Measurements from ENCODE around the gene PLTP.
"Not testable (repeated sequence)": the region's sequence is repeated elsewhere in the genome, so short reads cannot be mapped to it uniquely, and the experiment has no call there.

DNA sequence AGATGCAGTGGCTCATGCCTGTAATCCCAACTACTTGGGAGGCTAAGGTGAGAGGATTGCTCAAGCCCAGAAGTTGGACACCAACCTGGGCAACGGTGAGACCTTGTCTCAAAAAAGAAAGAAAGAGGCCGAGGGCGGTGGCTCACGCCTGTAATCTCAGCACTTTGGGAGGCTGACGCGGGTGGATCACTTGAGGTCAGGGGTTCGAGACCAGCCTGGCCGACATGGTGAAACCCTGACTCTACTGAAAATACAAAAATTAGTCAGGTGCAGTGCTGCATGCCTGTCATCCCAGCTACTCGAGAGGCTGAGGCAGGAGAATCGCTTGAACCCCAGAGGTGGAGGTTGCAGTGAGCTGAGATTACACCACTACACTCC is 37.9 kb downstream of the PLTP start:
- not testable (repeated sequence) for TF ChIP-seq RAD21 (IDR thresholded peaks at IDR 0.05; ENCODE audit: low read depth); POLR2A (IDR thresholded peaks at IDR 0.05; ENCODE audit: borderline replicate concordance, extremely low read depth, insufficient read depth, insufficient read length); ZNF274 (IDR thresholded peaks at IDR 0.05; ENCODE audit: low read depth, low read length); JUND (IDR thresholded peaks at IDR 0.05); EGR1 (IDR thresholded peaks at IDR 0.05; ENCODE audit: low read depth); SP1 (IDR thresholded peaks at IDR 0.05; ENCODE audit: low read depth); EZH2 (IDR thresholded peaks at IDR 0.05); POLR2AphosphoS5 (IDR thresholded peaks at IDR 0.05; ENCODE audit: low read depth, low read length)
- TF ChIP-seq, protein P1, sequence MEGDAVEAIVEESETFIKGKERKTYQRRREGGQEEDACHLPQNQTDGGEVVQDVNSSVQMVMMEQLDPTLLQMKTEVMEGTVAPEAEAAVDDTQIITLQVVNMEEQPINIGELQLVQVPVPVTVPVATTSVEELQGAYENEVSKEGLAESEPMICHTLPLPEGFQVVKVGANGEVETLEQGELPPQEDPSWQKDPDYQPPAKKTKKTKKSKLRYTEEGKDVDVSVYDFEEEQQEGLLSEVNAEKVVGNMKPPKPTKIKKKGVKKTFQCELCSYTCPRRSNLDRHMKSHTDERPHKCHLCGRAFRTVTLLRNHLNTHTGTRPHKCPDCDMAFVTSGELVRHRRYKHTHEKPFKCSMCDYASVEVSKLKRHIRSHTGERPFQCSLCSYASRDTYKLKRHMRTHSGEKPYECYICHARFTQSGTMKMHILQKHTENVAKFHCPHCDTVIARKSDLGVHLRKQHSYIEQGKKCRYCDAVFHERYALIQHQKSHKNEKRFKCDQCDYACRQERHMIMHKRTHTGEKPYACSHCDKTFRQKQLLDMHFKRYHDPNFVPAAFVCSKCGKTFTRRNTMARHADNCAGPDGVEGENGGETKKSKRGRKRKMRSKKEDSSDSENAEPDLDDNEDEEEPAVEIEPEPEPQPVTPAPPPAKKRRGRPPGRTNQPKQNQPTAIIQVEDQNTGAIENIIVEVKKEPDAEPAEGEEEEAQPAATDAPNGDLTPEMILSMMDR (IDR thresholded peaks at IDR 0.05 in 2 of 3, conservative IDR thresholded peaks at IDR 0.05 in 1 of 3; ENCODE audit: borderline replicate concordance in 1 of 3, insufficient read depth in 1 of 3, low read depth in 2 of 3, low read length in 2 of 3), result not testable (repeated sequence)

Measured in HCT116 (cell line).